Liver (tissue), 3 donors: Measurements from ENCODE around the gene VIPR2.

Experiments
- ATF3 ChIP-seq: IDR thresholded peaks from 2 replicates; pipeline ENCODE4 v1.6.1; 2016; ENCODE audit warnings: antibody characterized with exemption
- CTCF ChIP-seq: fragments of 150-350 bp; IDR thresholded peaks from 2 replicates; pipeline ENCODE4 v1.5.1; 2017; ENCODE audit warnings: improper control_type of control experiment, low read depth, low read length; ENCODE audit not compliant: missing input control
- FOXA1 ChIP-seq: IDR thresholded peaks from 2 replicates; pipeline ENCODE4 v1.6.1; 2016; ENCODE audit warnings: antibody characterized with exemption
- GABPA ChIP-seq, 2 donors: IDR thresholded peaks in 1 of 2; conservative IDR thresholded peaks in 1 of 2; 2 replicates each; pipeline ENCODE4 v1.6.1; 2016; ENCODE audit warnings: antibody characterized with exemption in 2 of 2, mild to moderate bottlenecking in 1 of 2, moderate library complexity in 1 of 2
- JUND ChIP-seq, 2 donors: IDR thresholded peaks; 2 replicates each; pipeline ENCODE4 v1.6.1; 2016; ENCODE audit warnings: antibody characterized with exemption in 2 of 2
- MAX ChIP-seq: IDR thresholded peaks from 2 replicates; pipeline ENCODE4 v1.6.1; 2016; ENCODE audit warnings: antibody characterized with exemption
- NR2F2 ChIP-seq: IDR thresholded peaks from 2 replicates; pipeline ENCODE4 v1.6.1; 2016; ENCODE audit warnings: antibody characterized with exemption
- SP1 ChIP-seq: IDR thresholded peaks from 2 replicates; pipeline ENCODE4 v1.6.1; 2018; ENCODE audit warnings: antibody characterized with exemption, mild to moderate bottlenecking
- TAF1 ChIP-seq: conservative IDR thresholded peaks from 2 replicates; pipeline ENCODE4 v1.6.1; 2016; ENCODE audit warnings: antibody characterized with exemption, mild to moderate bottlenecking
- TF ChIP-seq, protein P1 (sequence below): IDR thresholded peaks from 2 replicates; pipeline ENCODE4 v1.6.1; 2016; ENCODE audit warnings: antibody characterized with exemption, mild to moderate bottlenecking
- donor health status: healthy.
- donor health status: healthy.

DNA sequence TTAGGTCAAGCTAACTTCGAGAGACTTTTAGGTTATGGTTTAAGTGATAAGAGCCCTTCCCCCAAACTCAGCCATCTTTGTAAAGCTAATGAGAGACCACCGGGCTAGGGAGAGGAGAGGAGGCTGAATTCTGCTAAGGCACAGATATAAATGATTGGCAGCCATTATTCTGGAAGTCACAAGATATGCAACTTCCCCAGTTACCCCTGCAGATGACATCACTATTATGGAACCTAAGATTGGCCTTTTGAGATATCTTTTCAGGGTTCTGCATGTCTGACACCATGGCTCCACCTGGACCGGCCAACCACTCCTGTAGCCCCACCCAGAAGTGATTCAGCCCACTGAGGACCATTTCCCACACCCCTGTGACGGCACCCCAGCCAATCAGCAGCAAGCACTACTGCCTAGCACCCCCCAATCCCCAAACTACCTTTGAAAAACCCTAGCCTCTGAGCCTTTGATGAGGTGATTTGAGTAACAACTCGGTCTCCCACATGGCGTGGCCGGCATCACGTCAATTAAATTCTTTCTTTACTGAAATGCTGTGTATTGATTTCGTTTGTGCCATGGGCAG lies 14.4 kb downstream of the VIPR2 start:
- no peak for TF ChIP-seq ATF3
- TF ChIP-seq CTCF: no peak
- no peak for TF ChIP-seq MAX
- no peak for TF ChIP-seq GABPA (IDR thresholded peaks at IDR 0.05 in 1 of 2, conservative IDR thresholded peaks at IDR 0.05 in 1 of 2)
- no peak for TF ChIP-seq JUND (IDR thresholded peaks at IDR 0.05)
- TF ChIP-seq, protein P1, sequence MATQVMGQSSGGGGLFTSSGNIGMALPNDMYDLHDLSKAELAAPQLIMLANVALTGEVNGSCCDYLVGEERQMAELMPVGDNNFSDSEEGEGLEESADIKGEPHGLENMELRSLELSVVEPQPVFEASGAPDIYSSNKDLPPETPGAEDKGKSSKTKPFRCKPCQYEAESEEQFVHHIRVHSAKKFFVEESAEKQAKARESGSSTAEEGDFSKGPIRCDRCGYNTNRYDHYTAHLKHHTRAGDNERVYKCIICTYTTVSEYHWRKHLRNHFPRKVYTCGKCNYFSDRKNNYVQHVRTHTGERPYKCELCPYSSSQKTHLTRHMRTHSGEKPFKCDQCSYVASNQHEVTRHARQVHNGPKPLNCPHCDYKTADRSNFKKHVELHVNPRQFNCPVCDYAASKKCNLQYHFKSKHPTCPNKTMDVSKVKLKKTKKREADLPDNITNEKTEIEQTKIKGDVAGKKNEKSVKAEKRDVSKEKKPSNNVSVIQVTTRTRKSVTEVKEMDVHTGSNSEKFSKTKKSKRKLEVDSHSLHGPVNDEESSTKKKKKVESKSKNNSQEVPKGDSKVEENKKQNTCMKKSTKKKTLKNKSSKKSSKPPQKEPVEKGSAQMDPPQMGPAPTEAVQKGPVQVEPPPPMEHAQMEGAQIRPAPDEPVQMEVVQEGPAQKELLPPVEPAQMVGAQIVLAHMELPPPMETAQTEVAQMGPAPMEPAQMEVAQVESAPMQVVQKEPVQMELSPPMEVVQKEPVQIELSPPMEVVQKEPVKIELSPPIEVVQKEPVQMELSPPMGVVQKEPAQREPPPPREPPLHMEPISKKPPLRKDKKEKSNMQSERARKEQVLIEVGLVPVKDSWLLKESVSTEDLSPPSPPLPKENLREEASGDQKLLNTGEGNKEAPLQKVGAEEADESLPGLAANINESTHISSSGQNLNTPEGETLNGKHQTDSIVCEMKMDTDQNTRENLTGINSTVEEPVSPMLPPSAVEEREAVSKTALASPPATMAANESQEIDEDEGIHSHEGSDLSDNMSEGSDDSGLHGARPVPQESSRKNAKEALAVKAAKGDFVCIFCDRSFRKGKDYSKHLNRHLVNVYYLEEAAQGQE: no peak
- TF ChIP-seq FOXA1: no peak
- TF ChIP-seq TAF1: no peak
- TF ChIP-seq SP1: no peak
- TF ChIP-seq NR2F2: no peak
